Right atrium auricular region (tissue), 2 donors: ENCODE data around the gene KRTDAP. TPM values are rescaled to one million over a fixed set of nuclear protein-coding genes. Genes with fewer than 3 reads are reported as not detected.

Source experiments
- DNase-seq: peaks from one replicate; pipeline ENCODE4 v3.0.0-alpha.2; 2019; ENCODE audit warnings: low spot score
- H3K27ac ChIP-seq, 2 donors: fragments of 200-600 bp; sonication (generic); 1 replicate in 1 of 2; 2 replicates in 1 of 2; pipeline ENCODE4 v1.5.1; 2016 to 2019
- H3K27me3 ChIP-seq, 2 donors: fragments of 200-600 bp; sonication (generic); one replicate each; pipeline versions ENCODE4 v1.5.1 to v1.6.0; 2017 to 2019
- H3K36me3 ChIP-seq: fragments of 200-600 bp; sonication (generic); one replicate; pipeline ENCODE4 v1.5.1; 2016
- H3K4me1 ChIP-seq, 2 donors: fragments of 200-600 bp; sonication (generic); one replicate each; pipeline versions ENCODE4 v1.5.1 to v1.6.0; 2017 to 2019
- H3K4me3 ChIP-seq, 2 donors: fragments of 200-600 bp; sonication (generic); 1 replicate in 1 of 2; 2 replicates in 1 of 2; pipeline ENCODE4 v1.5.1; 2017 to 2019; ENCODE audit warnings: mild to moderate bottlenecking in 1 of 2, moderate library complexity in 1 of 2
- H3K9me3 ChIP-seq, 2 donors: fragments of 200-600 bp; sonication (generic); one replicate each; pipeline ENCODE4 v1.5.1; 2019
- CTCF ChIP-seq, 2 donors: fragments of 200-600 bp; sonication (generic); IDR thresholded peaks; one replicate each; pipeline ENCODE4 v1.5.1; 2019; ENCODE audit warnings: antibody characterized with exemption in 2 of 2
- total RNA-seq, 2 donors: library from RNA; depleted of rRNA; stranded (reverse); fragments of >200 nt; gene quantifications; one replicate each; pipeline ENCODE4 v1.1.0, GENCODE V29; 2016

KRTDAP gene
- total RNA-seq, 2 donors from 2014 or later, result not detected

DNA sequence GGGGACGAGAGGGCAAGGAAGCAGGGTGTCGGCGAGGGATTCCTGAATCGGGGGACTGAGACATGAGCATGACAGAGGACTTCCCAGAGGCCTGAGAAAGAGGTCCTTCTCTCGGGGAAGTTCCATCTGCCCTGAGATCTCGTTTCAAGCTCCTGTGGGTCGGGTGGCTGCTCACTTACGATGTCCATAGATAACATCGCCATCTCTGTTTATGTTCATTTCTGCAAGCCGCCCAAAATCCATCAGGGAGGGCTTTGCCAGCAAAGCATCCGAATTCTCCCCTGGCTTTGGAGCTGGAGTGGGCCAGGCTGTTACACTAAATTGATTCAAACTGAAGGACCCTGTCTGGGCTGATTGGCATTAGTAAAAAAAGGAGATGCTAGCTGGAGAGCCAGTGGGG is 17.3 kb upstream of the KRTDAP start:
- peaks cover 0 to 3% of the 10 kb centered on the region in 2 donors for H3K27me3 ChIP-seq
- H3K9me3 ChIP-seq, result no peaks in the 10 kb centered on the region
- no peaks in the 10 kb centered on the region for H3K36me3 ChIP-seq
- no peak overlapping the region for H3K27ac ChIP-seq
- no peak for DNase-seq
- no peak overlapping the region for H3K4me3 ChIP-seq
- H3K4me1 ChIP-seq, result peaks cover 0 to 16% of the 10 kb centered on the region in 2 donors
- TF ChIP-seq CTCF (IDR thresholded peaks at IDR 0.05), result no peak

GRCh38 chr19:35506011-35506410 is 15.7 kb upstream of the KRTDAP start:
- no peak overlapping the region for H3K4me3 ChIP-seq
- DNase-seq, result no peak
- no peaks in the 10 kb centered on the region for H3K27me3 ChIP-seq
- TF ChIP-seq CTCF (IDR thresholded peaks at IDR 0.05), result no peak
- H3K27ac ChIP-seq, result no peak overlapping the region
- peaks cover 0 to 16% of the 10 kb centered on the region in 2 donors for H3K4me1 ChIP-seq
- no peaks in the 10 kb centered on the region for H3K36me3 ChIP-seq
- no peaks in the 10 kb centered on the region for H3K9me3 ChIP-seq

- Histone ChIP-seq H3K36me3 (no peaks in the 10 kb centered on the region), H3K27ac (no peak overlapping the region), H3K27me3 (no peaks in the 10 kb centered on the region), H3K9me3 (no peaks in the 10 kb centered on the region), H3K4me3 (no peak overlapping the region), H3K4me1 (no peaks in the 10 kb centered on the region)
- TF ChIP-seq CTCF (IDR thresholded peaks at IDR 0.05), result no peak
- no peak for DNase-seq
Observed at GRCh38 chr19:35502751-35503150, 12.5 kb upstream of the KRTDAP start.

DNA sequence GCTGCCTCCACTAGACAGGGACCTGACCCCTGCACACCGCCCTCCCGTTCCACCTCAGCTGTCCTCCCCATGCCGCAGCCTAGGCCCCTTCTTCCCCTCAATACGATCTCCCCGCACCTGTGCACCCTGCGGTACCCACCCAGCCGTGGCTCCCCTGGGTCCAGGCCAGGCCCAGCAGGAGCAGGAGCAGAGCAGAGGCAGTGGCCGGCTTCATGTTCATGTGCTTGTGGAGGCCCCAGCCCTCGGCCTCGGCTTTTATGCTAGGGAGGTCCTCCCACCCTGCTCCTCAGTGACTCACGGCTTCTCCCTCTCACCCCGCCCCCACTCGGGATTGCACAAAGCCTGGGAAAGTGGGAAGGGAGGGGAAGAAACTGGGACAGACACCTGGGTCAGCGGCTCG is 11.4 kb upstream of the KRTDAP start:
- Histone ChIP-seq H3K36me3 (no peaks in the 10 kb centered on the region), H3K27ac (no peak overlapping the region), H3K4me1 (no peaks in the 10 kb centered on the region), H3K4me3 (no peak overlapping the region), H3K9me3 (no peaks in the 10 kb centered on the region), H3K27me3 (no peaks in the 10 kb centered on the region)
- no peak for TF ChIP-seq CTCF (IDR thresholded peaks at IDR 0.05)
- DNase-seq, result no peak

GRCh38 chr19:35500611-35501010 is 10.3 kb upstream of the KRTDAP start:
- Histone ChIP-seq H3K36me3 (no peaks in the 10 kb centered on the region), H3K4me3 (no peak overlapping the region), H3K27me3 (no peaks in the 10 kb centered on the region), H3K27ac (no peak overlapping the region), H3K4me1 (no peaks in the 10 kb centered on the region), H3K9me3 (no peaks in the 10 kb centered on the region)
- DNase-seq, result no peak
- no peak for TF ChIP-seq CTCF (IDR thresholded peaks at IDR 0.05)

- no peaks in the 10 kb centered on the region for H3K36me3 ChIP-seq
- no peaks in the 10 kb centered on the region for H3K27me3 ChIP-seq
- no peaks in the 10 kb centered on the region for H3K9me3 ChIP-seq
- H3K27ac ChIP-seq, result no peak overlapping the region
- TF ChIP-seq CTCF (IDR thresholded peaks at IDR 0.05), result no peak
- peaks cover 0 to 6% of the 10 kb centered on the region in 2 donors for H3K4me1 ChIP-seq
- no peak overlapping the region for H3K4me3 ChIP-seq
- no peak for DNase-seq
Observed at GRCh38 chr19:35498984-35499527, 8.8 kb upstream of the KRTDAP start.
